Right renal cortex interstitium (tissue), 3 donors: ENCODE data around the gene UCP1. TPM values are rescaled to one million over a fixed set of nuclear protein-coding genes. Genes with fewer than 3 reads are reported as not detected.

Experiments used
- DNase-seq, 3 donors: peaks; one replicate each; pipeline ENCODE4 v3.0.0-alpha.2; 2013; ENCODE audit warnings: low read depth in 3 of 3, low spot score in 2 of 3
- polyA plus RNA-seq, 3 donors: library from polyadenylated mRNA; unstranded; fragments of 120-200 nt; gene quantifications; one replicate each; pipeline ENCODE4 v1.2.1, GENCODE V29; 2013; ENCODE audit not compliant: insufficient read length in 3 of 3

The UCP1 gene, protein sequence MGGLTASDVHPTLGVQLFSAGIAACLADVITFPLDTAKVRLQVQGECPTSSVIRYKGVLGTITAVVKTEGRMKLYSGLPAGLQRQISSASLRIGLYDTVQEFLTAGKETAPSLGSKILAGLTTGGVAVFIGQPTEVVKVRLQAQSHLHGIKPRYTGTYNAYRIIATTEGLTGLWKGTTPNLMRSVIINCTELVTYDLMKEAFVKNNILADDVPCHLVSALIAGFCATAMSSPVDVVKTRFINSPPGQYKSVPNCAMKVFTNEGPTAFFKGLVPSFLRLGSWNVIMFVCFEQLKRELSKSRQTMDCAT
- under 1 TPM; 0.11 to 0.18 (median 0.17) TPM for polyA plus RNA-seq

DNA sequence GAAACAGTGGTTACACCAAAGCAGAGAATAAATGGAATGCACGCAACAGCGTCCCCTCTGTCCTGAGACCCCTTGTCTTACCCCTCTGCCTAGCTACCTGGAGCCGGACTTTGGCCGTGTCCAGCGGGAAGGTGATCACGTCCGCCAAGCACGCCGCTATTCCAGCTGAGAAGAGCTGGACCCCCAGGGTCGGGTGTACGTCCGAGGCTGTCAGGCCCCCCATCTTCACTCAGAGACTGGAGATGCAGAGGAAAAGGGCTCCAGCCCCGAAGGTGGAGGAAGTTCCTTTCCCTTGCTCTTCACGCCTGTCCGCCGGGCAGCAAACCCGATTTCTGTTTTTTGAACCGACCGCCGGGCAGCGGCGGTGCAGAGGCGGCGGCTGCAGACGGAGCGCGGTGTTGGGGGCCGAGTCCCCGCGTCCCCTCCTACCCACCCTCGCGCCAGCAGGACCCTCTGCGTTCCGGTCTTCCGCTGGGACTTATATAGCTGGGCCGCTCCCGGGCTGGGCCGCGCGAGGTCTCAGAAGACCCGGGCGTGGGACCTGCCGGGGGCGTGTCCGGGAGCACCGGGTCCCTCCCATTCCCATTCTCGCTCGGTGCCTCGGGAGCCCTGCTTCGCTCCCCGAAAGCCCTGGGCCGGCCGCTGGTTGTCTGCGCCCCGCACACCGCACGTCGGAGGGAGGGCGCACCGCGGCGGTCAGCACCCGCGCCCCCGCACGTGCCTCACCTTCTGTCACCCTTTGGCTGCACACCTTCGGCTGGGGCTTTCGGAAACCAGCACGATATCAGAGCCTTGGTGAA lies at the start of gene UCP1:
UCP1 (minus strand) TSS at position 455 of the 800 bp plus-strand sequence; CDS start at position 223, 232 bp downstream.
- DNase-seq: no peak

DNA sequence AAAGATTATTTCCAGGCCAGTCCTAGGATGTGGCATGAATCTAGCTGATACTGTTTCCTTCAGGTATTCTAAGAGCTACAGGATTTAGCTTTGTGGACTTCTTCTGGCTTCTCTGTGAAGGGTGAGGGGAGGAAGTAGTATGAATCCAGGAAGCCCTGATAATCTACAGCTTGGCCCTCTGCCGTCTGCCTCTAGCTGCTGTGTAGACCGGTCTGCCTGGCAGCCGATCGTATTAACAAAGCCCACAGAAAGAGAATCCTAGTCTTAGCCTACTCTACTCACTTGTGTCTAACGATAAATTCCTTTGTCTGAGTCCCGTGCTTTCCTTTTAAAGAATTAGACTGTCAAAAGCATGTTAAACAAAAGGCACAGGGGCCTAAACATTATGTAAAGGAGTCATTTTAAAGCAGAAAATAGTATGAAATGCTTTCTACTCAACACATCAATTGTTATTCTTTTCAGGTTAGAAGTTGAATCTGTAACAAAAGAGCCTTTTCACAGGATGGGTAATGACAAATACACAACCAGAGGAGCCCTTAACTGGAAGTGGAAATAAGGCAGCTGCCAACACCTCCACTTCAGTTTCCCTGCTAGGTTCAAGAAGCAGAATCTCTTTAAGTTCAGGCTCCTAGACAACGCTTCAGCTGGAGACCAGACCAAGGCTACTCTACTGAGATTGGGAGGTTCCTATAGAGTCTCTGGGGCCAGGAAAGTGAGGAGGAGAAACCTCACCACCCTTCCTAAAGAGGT lies 48.9 kb upstream of the UCP1 start:
- no peak for DNase-seq

DNA sequence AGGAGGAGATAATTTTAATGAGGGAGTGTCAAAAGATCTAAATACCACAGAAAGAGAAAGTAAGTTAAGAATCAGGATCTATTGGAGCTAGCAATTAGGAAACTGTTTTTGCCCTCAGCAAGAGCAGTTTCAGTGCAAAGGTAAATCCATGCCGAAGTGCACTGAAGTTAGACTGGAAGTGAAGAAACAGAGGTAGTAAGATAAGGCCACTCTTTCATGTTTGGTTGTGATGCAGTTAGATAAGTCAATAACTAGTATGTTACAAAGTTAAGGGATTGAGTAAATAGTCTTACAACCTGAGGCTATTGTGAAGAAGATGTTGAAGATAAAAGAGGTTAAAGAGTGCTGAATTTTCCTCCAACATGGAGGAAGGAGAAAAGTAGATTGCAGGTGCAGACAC lies 46.7 kb upstream of the UCP1 start:
- no peak for DNase-seq

DNA sequence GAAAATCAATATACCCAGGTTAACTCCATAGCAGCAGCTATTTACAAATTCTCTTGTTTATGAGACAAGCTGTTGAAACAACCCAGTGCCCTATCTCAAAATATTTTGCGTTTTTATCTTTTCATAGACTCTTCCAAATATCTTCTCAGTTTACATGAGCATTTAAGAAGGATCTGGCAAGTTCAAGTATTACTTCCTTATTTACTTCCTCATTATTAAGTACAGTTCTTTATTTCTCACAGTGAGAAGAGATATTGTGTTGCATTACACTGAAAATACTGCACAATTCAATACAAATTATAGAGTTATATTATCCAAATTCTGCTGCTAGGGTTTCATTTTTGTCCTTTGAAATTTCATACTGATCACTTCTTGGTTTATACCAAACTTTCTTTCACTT lies 43.6 kb upstream of the UCP1 start:
- DNase-seq: no peak

DNA sequence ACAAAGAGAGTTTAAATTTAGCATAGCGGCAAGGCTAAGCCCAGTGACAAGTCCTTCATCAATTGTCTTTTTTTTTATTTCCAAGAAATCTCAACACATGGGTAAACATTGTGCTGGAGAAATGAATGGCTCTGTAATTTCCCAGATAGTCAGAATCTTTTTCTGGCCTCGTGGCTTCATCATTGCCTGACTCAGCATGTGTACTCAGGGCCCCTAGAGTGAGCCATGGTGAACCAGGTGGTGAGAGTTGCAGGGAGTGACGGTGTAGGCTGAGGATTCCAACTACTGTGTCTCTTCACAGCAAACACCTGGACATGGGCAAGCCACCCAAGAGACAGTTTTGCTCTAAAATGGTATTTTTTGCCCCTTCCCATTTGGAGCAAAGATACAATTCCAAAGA lies 43.1 kb upstream of the UCP1 start:
- no peak for DNase-seq

DNA sequence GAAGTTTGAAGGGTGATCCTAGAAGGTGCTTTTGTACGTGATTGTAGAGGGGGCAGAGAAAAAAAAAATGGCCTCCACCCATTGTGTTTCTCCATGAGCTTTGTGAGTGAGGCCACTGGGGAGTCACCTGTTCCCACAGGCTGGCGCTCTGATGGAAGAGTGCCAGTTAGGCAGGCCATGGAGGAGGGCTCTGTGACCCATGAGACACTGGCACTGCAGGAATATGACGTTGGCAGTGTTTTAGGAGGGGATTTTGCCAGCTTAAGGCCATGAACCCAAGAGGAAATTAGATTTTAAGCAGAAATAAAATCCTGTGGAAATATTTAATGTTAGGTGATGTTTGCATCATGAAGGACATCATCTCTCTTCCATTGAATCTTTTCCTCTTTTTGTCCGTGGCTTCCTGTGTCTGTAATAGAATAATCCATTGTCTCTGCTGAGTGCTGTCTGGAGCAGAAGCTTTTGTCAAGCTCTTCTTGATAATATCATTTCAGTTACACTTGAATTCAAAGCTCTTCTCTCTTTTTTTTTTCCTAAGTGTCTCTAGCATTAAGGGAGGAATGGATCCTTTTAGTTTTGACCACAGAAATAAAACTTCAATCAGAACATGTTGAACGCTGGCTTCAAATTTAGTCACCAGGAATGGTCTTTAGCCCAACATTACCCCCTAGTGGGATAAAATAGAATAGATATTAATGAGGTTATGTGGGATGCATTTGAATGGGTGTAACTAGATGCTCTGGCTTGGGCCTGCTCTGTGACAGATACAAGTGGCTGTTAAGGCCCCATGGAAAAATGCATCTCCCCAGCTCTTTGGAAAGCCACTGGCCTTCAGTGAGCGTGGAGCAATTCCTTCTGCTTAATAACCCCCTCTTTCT lies 41.0 kb upstream of the UCP1 start:
- DNase-seq: peak; percentile 54 to 64 (median 54)

DNA sequence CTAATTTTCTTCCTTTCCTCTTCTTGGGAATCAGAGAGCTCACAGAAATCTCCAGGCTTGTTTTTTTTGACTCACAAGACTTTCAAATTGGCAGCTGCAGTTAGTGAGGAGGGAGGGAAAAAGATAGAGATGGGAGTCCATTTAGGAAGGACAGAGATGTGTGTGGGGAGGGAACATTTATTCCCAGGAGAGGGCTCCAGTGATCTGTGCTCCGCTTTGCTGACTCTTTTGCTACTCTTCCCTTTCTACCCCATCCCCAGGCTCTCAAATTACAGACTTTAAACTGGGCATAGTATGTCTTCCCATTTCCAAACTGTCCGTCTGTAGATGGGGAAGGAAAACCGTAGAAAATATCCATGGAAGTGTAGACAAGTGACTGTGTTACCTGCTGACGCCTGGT lies 39.1 kb upstream of the UCP1 start:
- DNase-seq: no peak

DNA sequence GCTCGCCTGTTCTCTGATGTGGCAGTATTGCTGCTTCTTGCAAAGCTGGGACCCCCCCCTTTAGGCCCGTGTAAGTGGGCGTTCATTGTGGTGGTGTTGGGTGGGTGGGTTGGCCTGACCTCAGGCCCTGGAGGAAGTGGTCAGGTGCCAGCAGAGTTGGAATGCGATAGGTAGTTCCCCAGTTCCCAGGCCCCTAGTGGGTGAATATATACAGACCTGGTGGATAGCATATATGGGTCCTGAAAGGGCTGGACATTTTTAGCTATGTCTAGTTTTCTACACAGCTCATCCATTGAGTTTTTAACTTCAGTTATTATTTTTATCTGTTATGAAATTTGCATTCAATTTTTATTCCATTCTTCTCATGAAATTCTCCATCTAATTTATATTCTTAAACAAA lies 35.8 kb upstream of the UCP1 start:
- DNase-seq: no peak

DNA sequence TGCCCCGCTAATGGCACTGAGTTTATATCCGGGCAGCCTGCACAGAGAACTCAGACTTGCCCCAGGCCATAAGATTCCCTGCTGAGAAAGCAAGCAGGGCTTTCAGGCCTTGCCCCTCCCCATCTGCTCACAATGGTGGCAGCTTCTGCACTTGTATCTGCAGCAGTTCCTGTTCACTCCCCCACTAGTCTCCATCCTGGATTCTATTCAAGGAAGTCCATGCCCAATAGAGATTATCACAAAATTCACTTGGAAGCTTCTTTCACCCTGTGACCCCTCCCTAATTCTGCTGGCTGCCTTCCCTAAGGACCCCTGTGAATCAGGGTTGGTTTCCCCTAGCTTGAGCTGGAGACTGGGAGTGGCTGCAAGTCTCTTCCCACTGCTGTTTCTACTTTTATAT lies 34.5 kb upstream of the UCP1 start:
- no peak for DNase-seq

DNA sequence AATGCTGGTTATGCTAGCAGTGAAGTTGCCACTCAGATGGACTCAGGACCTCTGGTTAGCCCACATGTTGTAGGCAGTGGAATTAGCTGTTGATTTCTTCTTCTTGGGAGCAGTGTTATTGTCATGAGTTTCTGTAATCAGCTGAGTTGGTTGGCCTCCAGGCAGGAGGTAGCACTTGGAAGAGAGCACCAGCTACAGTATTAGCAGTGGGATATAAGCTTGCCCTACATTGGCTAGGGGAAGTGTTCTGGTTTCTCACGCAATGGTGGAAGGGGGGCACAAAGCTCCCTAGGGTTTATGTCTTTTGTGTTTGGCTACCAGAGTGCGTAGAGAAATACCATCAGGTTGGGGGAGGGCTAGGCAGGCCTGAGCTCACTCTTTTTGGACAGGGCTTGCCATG lies 34.0 kb upstream of the UCP1 start:
- no peak for DNase-seq

DNA sequence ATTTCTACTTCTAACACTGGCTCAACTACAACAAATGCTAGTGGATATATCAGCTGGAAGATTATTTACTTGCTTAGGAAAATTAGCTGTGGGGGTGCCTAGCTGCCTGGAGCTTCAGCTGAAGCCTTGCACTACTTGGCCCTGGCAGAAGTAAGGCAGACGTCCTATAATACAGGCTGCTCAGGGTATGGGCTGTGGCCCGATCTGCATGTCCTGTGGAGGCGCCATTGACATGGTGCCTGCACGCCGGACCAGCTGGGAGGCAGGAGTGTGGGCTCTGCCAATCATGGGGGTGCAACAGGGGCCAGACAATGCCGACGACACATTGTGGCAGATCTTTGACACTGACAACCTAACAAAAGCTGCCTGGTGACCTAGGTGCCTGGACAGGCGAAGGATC lies 31.6 kb upstream of the UCP1 start:
- DNase-seq: no peak

DNA sequence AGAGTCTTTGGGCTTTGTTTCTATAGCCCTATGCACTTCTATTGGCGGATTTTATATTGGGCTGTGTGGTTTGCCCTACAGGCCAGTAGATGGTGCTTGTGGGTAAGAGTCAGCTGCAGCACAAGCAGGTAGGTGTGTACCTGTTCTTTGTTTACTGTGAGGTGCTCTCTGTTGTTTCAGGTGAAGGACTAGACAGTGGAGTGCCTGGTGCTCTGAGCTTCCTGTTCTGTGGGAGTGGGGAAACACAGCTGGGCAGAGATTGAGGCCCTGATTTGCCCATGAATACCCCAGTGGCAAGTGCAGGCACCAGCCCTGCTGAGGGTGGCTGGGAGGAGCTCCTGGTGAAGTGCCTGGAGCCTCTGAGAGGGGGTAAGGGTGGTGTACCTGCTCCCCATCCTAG lies 26.3 kb upstream of the UCP1 start:
- DNase-seq: no peak

DNA sequence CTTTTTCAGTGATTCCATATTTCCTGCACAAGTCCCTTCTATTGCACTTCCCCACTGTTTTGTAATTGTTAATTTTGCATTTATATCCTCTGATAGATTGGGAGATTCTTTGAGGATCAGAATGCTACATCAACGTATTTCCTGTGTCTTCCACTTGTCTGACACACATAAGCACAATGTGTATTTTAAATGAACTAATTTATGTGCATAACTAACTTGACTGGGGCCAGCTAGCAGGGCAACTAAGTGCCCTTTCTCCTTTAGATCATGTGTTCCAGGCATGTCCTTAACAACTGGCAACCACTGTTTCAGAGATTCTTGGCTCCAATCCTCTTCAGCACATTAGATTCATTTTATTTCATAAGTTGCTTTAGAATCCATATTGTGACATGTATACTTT lies 15.7 kb upstream of the UCP1 start:
- DNase-seq: no peak

DNA sequence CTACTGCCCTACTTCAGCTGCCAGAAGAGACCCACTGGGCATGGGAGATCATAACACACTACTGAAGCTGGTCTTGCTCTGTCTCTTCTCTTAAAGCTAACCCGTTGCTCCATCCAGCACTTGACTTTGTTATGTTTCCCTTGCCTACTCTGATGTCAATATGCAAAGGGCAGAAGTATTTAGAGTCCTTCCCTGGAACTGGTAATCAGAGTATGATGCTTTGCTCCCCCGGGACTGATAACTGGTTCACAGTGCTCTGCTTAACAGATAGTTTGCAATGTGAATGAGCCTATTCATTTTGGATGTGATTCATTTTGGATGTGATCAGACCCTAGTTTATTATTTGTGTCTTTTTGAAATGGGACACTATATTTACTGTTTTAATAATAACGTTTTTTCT lies 12.3 kb upstream of the UCP1 start:
- DNase-seq: no peak

DNA sequence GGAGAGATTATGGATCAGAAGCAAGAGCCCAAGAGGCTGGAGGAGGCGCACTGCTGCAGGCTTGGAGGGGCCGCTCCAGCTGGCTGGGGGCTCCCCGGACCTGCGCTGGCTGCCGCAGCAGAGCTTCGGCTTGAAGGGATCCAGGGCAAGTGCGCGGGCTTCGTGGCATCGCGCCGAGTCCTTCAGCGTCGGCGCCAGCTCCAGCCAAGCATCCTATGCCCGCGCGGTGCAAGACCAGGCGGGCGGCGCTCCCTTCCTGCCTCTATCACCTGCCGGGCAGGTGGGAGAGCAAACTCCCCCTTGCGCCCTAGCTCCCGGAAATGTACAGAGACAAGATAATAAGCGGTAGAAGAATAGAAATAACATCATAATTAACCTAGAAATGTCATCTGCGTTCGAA lies 10.5 kb upstream of the UCP1 start:
- no peak for DNase-seq

DNA sequence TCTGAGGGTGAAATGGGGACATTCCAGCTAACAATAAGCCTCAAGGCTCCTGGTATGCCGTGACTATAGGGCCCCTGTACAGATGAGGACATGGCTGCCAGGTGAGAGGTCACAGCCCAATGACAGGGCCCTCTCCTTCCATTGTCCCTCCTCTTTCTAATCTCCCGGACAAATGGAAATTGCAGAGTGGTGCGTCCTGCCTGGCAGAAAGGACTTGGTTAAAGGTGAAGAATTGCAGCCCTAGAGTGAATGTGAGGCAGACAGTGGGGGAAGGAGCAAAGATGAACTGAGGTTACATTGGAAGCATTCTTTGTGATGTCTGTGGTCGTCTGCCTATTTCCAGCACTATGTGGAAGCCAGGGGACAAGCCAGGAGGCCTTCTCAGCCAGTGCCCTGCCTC lies 6.7 kb upstream of the UCP1 start:
- DNase-seq: no peak

DNA sequence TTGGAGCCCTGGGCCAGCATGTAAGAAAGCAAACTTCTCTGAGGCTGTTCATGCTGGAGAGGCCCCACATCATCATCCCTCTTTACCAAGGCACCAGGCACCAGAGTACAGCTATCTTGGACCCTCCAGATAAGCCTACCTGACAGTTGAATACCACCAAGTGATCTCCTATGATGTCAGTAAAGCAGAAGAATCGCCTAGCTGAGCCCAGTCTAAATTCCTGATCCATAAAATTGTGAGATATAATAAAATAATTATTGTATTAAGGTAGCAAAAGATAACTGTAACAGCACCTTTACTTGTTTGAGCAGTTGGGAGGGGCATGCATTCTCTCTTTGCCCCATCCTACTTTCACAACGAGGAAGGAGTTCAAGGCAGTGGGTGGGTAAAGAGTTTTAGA lies 2.9 kb upstream of the UCP1 start:
- no peak for DNase-seq

DNA sequence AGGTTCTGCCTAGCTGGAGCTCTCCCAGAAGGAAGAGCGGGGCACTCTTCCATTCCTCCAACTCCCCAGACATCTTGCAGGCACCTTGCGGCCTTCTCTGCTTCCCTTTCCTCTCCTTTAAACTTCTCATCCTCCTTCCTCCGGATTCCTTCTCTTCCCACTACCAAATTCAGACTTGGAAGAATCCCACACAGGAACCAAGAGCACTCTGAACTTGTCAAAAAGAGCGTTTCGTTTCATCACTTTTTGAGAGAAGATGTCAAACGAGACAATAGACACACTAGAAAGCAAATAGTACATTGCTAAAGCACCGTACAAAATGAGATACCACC lies 512 bp upstream of the UCP1 start:
- no peak for DNase-seq

DNA sequence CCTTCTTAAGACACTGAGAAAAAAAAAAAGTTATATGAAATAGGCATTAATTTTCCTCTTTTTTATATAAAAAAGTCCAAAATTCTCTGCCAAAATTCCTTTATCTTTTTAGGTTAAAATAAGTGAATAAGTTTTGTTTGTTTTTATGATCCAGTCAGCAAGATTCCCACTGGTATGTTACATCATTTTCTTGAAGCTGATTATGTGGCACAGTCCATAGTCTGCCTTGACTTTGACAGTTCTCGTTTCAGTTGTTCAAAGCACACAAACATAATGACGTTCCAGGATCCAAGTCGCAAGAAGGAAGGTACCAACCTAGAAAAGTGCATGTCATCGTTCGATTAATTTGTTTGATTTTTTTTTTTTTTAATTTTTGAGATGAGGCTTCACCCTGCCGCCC lies 9.1 kb downstream of the UCP1 start:
- no peak for DNase-seq

DNA sequence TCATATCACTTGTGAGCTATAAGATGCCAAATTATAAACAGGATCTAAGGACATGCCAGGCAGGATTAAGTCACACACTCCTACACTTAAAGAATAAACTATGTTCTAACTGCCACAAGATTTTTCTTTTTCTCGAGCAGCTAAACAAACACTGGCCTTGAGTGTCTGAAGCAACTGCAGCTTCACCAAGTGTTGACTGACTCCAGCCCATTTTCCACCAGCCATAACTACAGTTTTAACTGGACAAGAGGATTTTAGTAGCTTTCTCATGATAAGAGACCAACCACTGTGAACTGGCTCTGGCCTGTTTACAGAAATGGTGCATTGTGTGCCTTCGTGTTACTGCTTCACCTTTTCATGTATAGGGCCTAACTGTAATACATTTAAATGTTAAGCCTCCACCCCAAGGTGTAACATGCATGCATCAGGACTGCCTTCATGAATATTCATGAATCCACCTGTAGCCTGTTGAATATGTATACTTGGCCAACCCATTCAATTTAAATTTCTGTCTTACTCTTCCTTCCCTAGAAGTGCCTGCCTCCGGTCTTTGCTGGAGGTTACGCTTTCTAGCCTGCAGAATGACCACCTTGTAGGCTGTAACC lies 10.8 kb downstream of the UCP1 start:
- no peak for DNase-seq
